ENCODE measurements around the gene ATL3.

Gene ATL3, protein sequence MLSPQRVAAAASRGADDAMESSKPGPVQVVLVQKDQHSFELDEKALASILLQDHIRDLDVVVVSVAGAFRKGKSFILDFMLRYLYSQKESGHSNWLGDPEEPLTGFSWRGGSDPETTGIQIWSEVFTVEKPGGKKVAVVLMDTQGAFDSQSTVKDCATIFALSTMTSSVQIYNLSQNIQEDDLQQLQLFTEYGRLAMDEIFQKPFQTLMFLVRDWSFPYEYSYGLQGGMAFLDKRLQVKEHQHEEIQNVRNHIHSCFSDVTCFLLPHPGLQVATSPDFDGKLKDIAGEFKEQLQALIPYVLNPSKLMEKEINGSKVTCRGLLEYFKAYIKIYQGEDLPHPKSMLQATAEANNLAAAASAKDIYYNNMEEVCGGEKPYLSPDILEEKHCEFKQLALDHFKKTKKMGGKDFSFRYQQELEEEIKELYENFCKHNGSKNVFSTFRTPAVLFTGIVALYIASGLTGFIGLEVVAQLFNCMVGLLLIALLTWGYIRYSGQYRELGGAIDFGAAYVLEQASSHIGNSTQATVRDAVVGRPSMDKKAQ

DNA sequence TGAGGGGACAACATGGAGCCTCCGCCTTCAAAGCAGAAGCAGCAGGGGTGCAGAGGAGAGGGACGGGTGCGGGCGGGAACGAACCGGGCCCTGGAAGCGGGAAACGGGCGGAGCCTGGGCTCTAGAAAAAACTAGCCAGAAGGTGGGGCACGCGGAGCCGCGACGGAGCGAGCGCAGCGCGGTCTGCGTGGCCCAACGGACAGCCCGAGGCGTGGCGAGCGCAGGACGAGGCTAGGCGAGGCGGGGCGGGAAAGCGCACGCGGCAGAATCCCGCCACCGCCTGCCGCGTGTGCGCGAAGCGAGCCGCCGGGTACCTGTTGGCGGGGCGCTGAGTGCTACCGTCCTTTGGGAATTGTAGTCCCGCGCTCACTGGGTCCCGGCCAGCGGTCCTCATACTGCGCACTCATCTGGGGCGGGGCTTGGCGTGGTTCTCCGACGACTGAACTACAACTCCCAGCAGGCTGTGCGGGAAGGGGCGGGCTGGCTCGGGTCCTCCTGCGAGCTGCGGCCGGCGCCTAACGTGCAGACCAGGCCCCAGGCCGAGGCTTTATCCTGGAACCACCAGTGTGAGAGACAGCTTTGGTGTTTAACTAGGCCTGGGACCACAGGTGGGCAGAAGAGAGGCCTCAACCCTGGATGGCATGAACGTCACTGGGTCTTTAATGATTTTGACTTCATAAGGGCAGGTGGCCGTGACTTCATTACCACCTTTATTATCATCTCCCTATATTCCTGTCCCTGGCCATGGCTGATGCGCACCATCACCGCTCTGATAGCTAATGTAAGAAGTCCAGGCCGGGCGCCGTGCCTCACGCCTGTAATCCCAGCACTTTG lies at the start of gene ATL3:
TSS of gene ATL3 (minus strand) at position 55 of the 834 bp plus-strand sequence. CDS start at position 14, 41 bp downstream.
- TF ChIP-seq, protein P1, sequence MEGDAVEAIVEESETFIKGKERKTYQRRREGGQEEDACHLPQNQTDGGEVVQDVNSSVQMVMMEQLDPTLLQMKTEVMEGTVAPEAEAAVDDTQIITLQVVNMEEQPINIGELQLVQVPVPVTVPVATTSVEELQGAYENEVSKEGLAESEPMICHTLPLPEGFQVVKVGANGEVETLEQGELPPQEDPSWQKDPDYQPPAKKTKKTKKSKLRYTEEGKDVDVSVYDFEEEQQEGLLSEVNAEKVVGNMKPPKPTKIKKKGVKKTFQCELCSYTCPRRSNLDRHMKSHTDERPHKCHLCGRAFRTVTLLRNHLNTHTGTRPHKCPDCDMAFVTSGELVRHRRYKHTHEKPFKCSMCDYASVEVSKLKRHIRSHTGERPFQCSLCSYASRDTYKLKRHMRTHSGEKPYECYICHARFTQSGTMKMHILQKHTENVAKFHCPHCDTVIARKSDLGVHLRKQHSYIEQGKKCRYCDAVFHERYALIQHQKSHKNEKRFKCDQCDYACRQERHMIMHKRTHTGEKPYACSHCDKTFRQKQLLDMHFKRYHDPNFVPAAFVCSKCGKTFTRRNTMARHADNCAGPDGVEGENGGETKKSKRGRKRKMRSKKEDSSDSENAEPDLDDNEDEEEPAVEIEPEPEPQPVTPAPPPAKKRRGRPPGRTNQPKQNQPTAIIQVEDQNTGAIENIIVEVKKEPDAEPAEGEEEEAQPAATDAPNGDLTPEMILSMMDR (IDR thresholded peaks at IDR 0.05) = no peak
- DNase-seq (ENCODE audit: low spot score) = peak; percentile 97
- peak within 1 kb of the TSS; percentile 84 for H3K4me3 ChIP-seq
- H3K27ac ChIP-seq = peak within 1 kb of the TSS; percentile 98 to 99

DNA sequence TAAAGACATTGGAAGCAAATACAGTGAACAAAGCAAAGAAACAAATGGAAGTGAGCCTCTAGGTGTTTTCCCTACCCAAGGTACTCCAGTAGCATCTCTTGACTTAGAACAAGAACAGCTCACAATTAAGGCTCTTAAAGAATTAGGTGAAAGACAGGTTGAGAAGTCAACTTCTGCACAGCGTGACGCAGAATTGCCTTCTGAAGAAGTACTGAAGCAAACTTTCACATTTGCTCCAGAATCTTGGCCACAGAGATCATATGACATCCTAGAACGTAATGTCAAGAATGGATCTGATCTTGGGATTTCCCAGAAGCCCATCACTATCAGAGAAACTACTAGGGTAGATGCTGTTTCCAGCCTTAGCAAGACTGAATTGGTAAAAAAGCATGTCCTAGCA lies 49.4 kb upstream of the ATL3 start:
- no peak overlapping the region for H3K27ac ChIP-seq
- no peak overlapping the region for H3K4me3 ChIP-seq
- no peak for DNase-seq (ENCODE audit: low spot score)
- TF ChIP-seq, protein P1 (IDR thresholded peaks at IDR 0.05) = no peak

DNA sequence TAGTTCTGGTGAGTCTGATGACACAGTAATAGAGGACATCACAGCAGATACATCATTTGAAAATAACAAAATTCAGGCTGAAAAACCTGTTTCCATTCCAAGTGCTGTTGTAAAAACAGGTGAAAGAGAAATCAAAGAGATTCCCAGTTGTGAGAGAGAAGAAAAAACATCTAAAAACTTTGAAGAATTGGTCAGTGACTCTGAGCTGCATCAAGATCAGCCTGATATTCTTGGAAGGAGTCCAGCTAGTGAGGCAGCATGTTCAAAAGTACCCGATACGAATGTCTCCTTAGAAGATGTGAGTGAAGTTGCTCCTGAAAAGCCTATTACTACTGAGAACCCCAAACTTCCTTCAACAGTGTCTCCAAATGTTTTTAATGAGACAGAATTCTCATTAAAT lies 48.8 kb upstream of the ATL3 start:
- no peak overlapping the region for H3K27ac ChIP-seq
- no peak for DNase-seq (ENCODE audit: low spot score)
- no peak overlapping the region for H3K4me3 ChIP-seq
- TF ChIP-seq, protein P1 (IDR thresholded peaks at IDR 0.05) = no peak

DNA sequence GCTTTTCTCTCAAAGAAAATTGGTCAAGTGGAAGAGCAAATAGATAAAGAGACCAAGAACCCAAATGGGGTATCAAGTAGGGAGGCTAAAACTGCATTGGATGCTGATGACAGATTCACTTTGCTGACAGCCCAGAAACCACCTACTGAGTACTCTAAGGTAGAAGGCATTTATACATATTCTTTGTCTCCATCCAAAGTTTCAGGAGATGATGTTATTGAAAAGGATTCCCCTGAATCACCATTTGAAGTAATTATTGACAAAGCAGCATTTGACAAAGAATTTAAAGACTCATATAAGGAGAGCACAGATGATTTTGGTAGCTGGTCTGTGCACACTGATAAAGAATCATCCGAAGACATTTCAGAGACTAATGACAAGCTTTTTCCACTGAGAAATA lies 47.8 kb upstream of the ATL3 start:
- DNase-seq (ENCODE audit: low spot score) = no peak
- H3K27ac ChIP-seq = no peak overlapping the region
- H3K4me3 ChIP-seq = no peak overlapping the region
- TF ChIP-seq, protein P1 (IDR thresholded peaks at IDR 0.05) = no peak

DNA sequence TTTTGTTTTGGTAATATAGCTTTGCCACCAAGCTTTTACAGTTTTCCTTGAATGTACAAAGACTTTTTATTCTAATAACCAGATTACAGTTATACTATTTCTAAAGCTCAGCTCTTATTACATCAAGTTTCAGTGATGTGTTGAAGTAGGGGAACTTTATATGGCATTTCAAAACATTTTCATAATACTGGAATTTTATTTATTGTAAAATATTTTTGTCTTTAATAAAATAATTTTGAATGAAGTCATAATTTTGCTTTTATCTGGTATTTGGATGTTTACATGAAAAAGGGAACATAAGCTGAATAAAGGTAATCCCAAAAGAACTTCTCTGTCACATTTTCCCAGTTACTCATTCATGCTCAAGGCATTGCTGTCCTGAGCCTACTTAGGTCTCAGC lies 44.9 kb upstream of the ATL3 start:
- TF ChIP-seq, protein P1 (IDR thresholded peaks at IDR 0.05) = no peak
- no peak for DNase-seq (ENCODE audit: low spot score)
- Histone ChIP-seq H3K27ac (no peak overlapping the region), H3K4me3 (no peak overlapping the region)

DNA sequence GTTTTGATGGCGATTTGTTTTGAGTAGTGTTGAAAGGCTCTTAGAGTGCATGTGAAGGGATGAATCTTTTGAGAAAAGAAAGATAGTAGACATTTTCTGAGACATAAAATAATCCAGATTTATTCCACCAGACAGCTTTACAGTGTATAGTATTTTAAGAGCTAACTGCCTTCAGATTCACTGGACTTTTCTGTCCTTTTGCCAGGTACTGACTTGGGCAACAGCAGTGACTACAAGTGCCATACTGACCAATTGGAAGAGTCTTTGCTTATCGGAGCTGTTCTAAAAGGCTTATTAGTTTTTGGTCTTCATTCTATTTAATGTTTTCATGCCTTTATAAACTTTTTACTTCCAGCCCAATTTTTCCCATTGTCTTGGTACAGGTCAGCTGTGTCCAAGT lies 42.6 kb upstream of the ATL3 start:
- TF ChIP-seq, protein P1 (IDR thresholded peaks at IDR 0.05) = no peak
- Histone ChIP-seq H3K4me3 (no peak overlapping the region), H3K27ac (no peak overlapping the region)
- no peak for DNase-seq (ENCODE audit: low spot score)
